HG02870 (cell line): ENCODE data around the gene TLDC2.
"Not testable (repeated sequence)": the region's sequence is repeated elsewhere in the genome, so short reads cannot be mapped to it uniquely, and the experiment has no call there.

Experiments used
- ATAC-seq: cut with Tn5 transposase; IDR thresholded peaks from one replicate; pipeline ENCODE4 v1.9.1; 2021; ENCODE audit warnings: mild to moderate bottlenecking, moderate library complexity; ENCODE audit not compliant: unreplicated experiment

The TLDC2 gene

GRCh38 chr20:36866681-36867495 is 9.1 kb upstream of the TLDC2 start:
- ATAC-seq = no peak

GRCh38 chr20:36871640-36872570 is 4.0 kb upstream of the TLDC2 start:
- no peak for ATAC-seq

GRCh38 chr20:36872852-36873251 is 3.1 kb upstream of the TLDC2 start:
- ATAC-seq = no peak

GRCh38 chr20:36873498-36874189 is 2.3 kb upstream of the TLDC2 start:
- no peak for ATAC-seq

GRCh38 chr20:36875093-36875492 is 845 bp upstream of the TLDC2 start:
- not testable (repeated sequence) for ATAC-seq

- ATAC-seq = no peak
Observed at GRCh38 chr20:36876473-36876833, 515 bp downstream of the TLDC2 start.

GRCh38 chr20:36878941-36879340 is 3.0 kb downstream of the TLDC2 start:
- no peak for ATAC-seq

GRCh38 chr20:36880741-36881250 is 4.9 kb downstream of the TLDC2 start:
- no peak for ATAC-seq

- ATAC-seq = no peak
Observed at GRCh38 chr20:36881331-36881730, 5.4 kb downstream of the TLDC2 start.

- no peak for ATAC-seq
Observed at GRCh38 chr20:36881888-36882287, 6.0 kb downstream of the TLDC2 start.

GRCh38 chr20:36883977-36884535 is 8.1 kb downstream of the TLDC2 start:
- no peak for ATAC-seq

GRCh38 chr20:36885356-36885755 is 9.4 kb downstream of the TLDC2 start:
- ATAC-seq = no peak

- no peak for ATAC-seq
Observed at GRCh38 chr20:36886859-36887751, 11.2 kb downstream of the TLDC2 start.

GRCh38 chr20:36887752-36888090 is 11.8 kb downstream of the TLDC2 start:
- no peak for ATAC-seq

- ATAC-seq = no peak
Observed at GRCh38 chr20:36888880-36889516, 13.1 kb downstream of the TLDC2 start.

- no peak for ATAC-seq
Observed at GRCh38 chr20:36890586-36890985, 14.6 kb downstream of the TLDC2 start.

- no peak for ATAC-seq
Observed at GRCh38 chr20:36891211-36891610, 15.3 kb downstream of the TLDC2 start.

- no peak for ATAC-seq
Observed at GRCh38 chr20:36893801-36894200, 17.9 kb downstream of the TLDC2 start.

GRCh38 chr20:36895036-36895435 is 19.1 kb downstream of the TLDC2 start:
- ATAC-seq = no peak
